Peyer's patch (tissue), 4 donors: ENCODE data around the gene MINAR1. TPM values are rescaled to one million over a fixed set of nuclear protein-coding genes. Genes with fewer than 3 reads are reported as not detected.

Experiments
- DNase-seq, 3 donors: peaks; one replicate each; pipeline ENCODE4 v3.0.0-alpha.2; 2017 to 2019
- H3K27ac ChIP-seq, 4 donors: fragments of 200-600 bp; sonication (generic); one replicate each; pipeline ENCODE4 v1.5.1; 2016 to 2019
- H3K27me3 ChIP-seq, 2 donors: fragments of 200-600 bp; sonication (generic); one replicate each; pipeline ENCODE4 v1.5.1; 2019
- H3K36me3 ChIP-seq, 3 donors: fragments of 200-600 bp; sonication (generic); one replicate each; pipeline ENCODE4 v1.5.1; 2016 to 2019
- H3K4me1 ChIP-seq, 4 donors: fragments of 200-600 bp; sonication (generic); one replicate each; pipeline ENCODE4 v1.5.1; 2016 to 2019
- H3K4me3 ChIP-seq, 4 donors: fragments of 200-600 bp; sonication (generic); 1 replicate in 3 of 4; 2 replicates in 1 of 4; pipeline ENCODE4 v1.5.1; 2016 to 2019; ENCODE audit warnings: mild to moderate bottlenecking in 1 of 4
- H3K9me3 ChIP-seq, 4 donors: fragments of 200-600 bp; sonication (generic); one replicate each; pipeline ENCODE4 v1.5.1; 2016 to 2019; ENCODE audit warnings: mild to moderate bottlenecking in 1 of 4
- CTCF ChIP-seq, 6 experiments: fragments of 450-650 bp in 4 of 6; fragments of 200-600 bp in 2 of 6; sonication (generic) in 1 of 6; IDR thresholded peaks; one replicate each; pipeline ENCODE4 v1.5.1; 2017 to 2019; ENCODE audit warnings: antibody characterized with exemption in 6 of 6, mild to moderate bottlenecking in 3 of 6, moderate library complexity in 1 of 6
- POLR2A ChIP-seq, 2 donors: fragments of 450-650 bp; IDR thresholded peaks; one replicate each; pipeline ENCODE4 v1.5.1; 2017; ENCODE audit warnings: antibody characterized with exemption in 2 of 2, mild to moderate bottlenecking in 2 of 2, moderate library complexity in 2 of 2
- total RNA-seq, 4 donors: library from RNA; depleted of rRNA; stranded (reverse); fragments of >200 nt; gene quantifications; one replicate each; pipeline ENCODE4 v1.1.0, GENCODE V29; 2016

The MINAR1 gene
- total RNA-seq, 4 donors from 2014 or later = 0.13 to 1.7 (median 0.66) TPM; not detected in 1

- DNase-seq = no peak
- Histone ChIP-seq H3K36me3 (no peaks in the 10 kb centered on the region), H3K4me3 (no peak overlapping the region), H3K9me3 (no peaks in the 10 kb centered on the region), H3K27me3 (no peaks in the 10 kb centered on the region), H3K27ac (no peak overlapping the region), H3K4me1 (no peaks in the 10 kb centered on the region)
- TF ChIP-seq CTCF (IDR thresholded peaks at IDR 0.05) = no peak
- TF ChIP-seq POLR2A (IDR thresholded peaks at IDR 0.05) = no peak
Measured at GRCh38 chr15:79467865-79468586, 35.9 kb downstream of the MINAR1 start.

GRCh38 chr15:79472446-79472845, 40.3 kb downstream of the MINAR1 start:
- Histone ChIP-seq H3K4me1 (no peaks in the 10 kb centered on the region), H3K36me3 (no peaks in the 10 kb centered on the region), H3K4me3 (no peak overlapping the region), H3K9me3 (no peaks in the 10 kb centered on the region), H3K27me3 (no peaks in the 10 kb centered on the region), H3K27ac (no peak overlapping the region)
- no peak for DNase-seq
- TF ChIP-seq POLR2A (IDR thresholded peaks at IDR 0.05) (no peak), CTCF (IDR thresholded peaks at IDR 0.05) (no peak)

DNA sequence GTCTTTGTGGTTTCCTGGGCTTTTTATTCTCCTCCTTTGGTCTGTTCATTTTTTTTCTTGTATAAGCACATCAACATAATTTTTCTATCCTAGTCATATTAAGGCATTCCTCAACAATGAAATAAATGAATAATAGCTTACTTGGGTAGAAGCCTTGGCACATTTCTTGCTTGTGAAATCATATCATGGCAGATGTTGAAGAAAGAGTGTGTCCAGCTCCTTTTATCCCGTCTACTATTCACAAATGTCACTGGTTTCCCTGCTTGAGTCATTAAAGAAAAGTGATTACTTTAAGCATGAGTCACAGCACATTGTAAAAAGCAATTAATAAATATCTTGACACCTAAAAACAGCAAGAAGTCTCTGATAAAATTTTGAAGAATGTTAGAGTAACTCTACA, 42.1 kb downstream of the MINAR1 start:
- H3K9me3 ChIP-seq = no peaks in the 10 kb centered on the region
- TF ChIP-seq CTCF (IDR thresholded peaks at IDR 0.05) (no peak), POLR2A (IDR thresholded peaks at IDR 0.05) (no peak)
- no peaks in the 10 kb centered on the region for H3K36me3 ChIP-seq
- no peaks in the 10 kb centered on the region for H3K27me3 ChIP-seq
- no peak overlapping the region for H3K27ac ChIP-seq
- H3K4me3 ChIP-seq = no peak overlapping the region
- no peaks in the 10 kb centered on the region for H3K4me1 ChIP-seq
- no peak for DNase-seq

DNA sequence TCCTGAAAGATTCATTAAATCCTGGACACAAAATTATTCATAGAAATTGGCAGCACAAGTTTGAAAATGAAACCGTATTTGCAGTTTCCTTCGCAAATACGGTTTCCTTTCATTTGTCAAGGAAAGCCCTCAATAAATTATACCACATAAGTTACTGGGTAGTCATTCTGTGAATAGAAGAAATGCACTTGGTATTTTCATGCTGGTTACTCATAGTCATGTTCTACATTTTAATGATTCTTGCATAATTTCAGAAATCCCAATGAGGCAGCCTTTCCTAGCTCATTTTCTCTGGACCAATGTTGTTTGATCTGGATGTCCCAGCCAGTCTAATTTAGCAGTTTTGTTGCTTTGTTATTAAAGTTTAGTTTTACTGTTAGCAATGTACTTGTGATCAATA, 43.2 kb downstream of the MINAR1 start:
- Histone ChIP-seq H3K27me3 (no peaks in the 10 kb centered on the region), H3K4me3 (no peak overlapping the region), H3K4me1 (no peaks in the 10 kb centered on the region), H3K9me3 (no peaks in the 10 kb centered on the region), H3K36me3 (no peaks in the 10 kb centered on the region), H3K27ac (no peak overlapping the region)
- DNase-seq = no peak
- TF ChIP-seq POLR2A (IDR thresholded peaks at IDR 0.05) (no peak), CTCF (IDR thresholded peaks at IDR 0.05) (no peak)

GRCh38 chr15:79478108-79478507, 46.0 kb downstream of the MINAR1 start:
- TF ChIP-seq POLR2A (IDR thresholded peaks at IDR 0.05) = no peak
- no peak for TF ChIP-seq CTCF (IDR thresholded peaks at IDR 0.05)
- Histone ChIP-seq H3K9me3 (no peaks in the 10 kb centered on the region), H3K4me3 (no peak overlapping the region), H3K27me3 (no peaks in the 10 kb centered on the region), H3K4me1 (no peaks in the 10 kb centered on the region), H3K27ac (no peak overlapping the region), H3K36me3 (no peaks in the 10 kb centered on the region)
- no peak for DNase-seq
